GM21737 (cell line): Measurements from ENCODE around the gene GGT6.

Experiments used
- ATAC-seq: cut with Tn5 transposase; IDR thresholded peaks from one replicate; pipeline ENCODE4 v1.9.1; 2021; ENCODE audit warnings: mild to moderate bottlenecking, moderate library complexity; ENCODE audit not compliant: unreplicated experiment

GGT6 gene

GRCh38 chr17:4576729-4577322 is 16.4 kb upstream of the GGT6 start:
- no peak for ATAC-seq

GRCh38 chr17:4576161-4576558 is 15.8 kb upstream of the GGT6 start:
- no peak for ATAC-seq

- no peak for ATAC-seq
Measured at GRCh38 chr17:4574448-4575045, 14.2 kb upstream of the GGT6 start.

GRCh38 chr17:4573669-4574068 is 13.3 kb upstream of the GGT6 start:
- ATAC-seq = no peak

- no peak for ATAC-seq
Measured at GRCh38 chr17:4573115-4573514, 12.7 kb upstream of the GGT6 start.

GRCh38 chr17:4572131-4572530 is 11.8 kb upstream of the GGT6 start:
- ATAC-seq = no peak

- ATAC-seq = no peak
Measured at GRCh38 chr17:4569591-4569990, 9.2 kb upstream of the GGT6 start.

- ATAC-seq = no peak
Measured at GRCh38 chr17:4566785-4567184, 6.4 kb upstream of the GGT6 start.

GRCh38 chr17:4565209-4566141 is 5.1 kb upstream of the GGT6 start:
- ATAC-seq = no peak

- no peak for ATAC-seq
Measured at GRCh38 chr17:4562015-4562969, 1.9 kb upstream of the GGT6 start.

GRCh38 chr17:4560837-4561256 is 470 bp upstream of the GGT6 start:
- ATAC-seq = no peak

- ATAC-seq = no peak
Measured at GRCh38 chr17:4559966-4560365, 411 bp downstream of the GGT6 start.

- ATAC-seq = no peak
Measured at GRCh38 chr17:4559139-4559791, 1.1 kb downstream of the GGT6 start.

GRCh38 chr17:4558347-4558971 is 1.9 kb downstream of the GGT6 start:
- ATAC-seq = no peak

- no peak for ATAC-seq
Measured at GRCh38 chr17:4557626-4558346, 2.6 kb downstream of the GGT6 start.

GRCh38 chr17:4556996-4557395 is 3.4 kb downstream of the GGT6 start:
- no peak for ATAC-seq

GRCh38 chr17:4555873-4556759 is 4.3 kb downstream of the GGT6 start:
- no peak for ATAC-seq
